Cardiac muscle cell (in vitro differentiated cells and primary cell): ENCODE results near the gene AQP9. TPM values are rescaled to one million over a fixed set of nuclear protein-coding genes. Genes with fewer than 3 reads are reported as not detected.

Experiments used
- DNase-seq, 2 donors: peaks; one replicate each; pipeline versions ENCODE4 v3.0.0 to v3.0.0-alpha.2; 2010 to 2017; ENCODE audit warnings: low read depth in 1 of 2, low spot score in 1 of 2
- H3K27ac ChIP-seq: fragments of 200-600 bp; sonication (generic); 2 replicates; pipeline ENCODE4 v1.5.1; 2016
- H3K27me3 ChIP-seq: fragments of 200-600 bp; sonication (generic); 2 replicates; pipeline ENCODE4 v1.6.0; 2016; ENCODE audit warnings: control low read depth
- H3K36me3 ChIP-seq: fragments of 200-600 bp; sonication (generic); 2 replicates; pipeline ENCODE4 v1.5.1; 2016; ENCODE audit warnings: control low read depth
- H3K4me1 ChIP-seq: fragments of 200-600 bp; sonication (generic); 2 replicates; pipeline ENCODE4 v1.8.1; 2017; ENCODE audit warnings: low read depth, mild to moderate bottlenecking, mixed run types
- H3K4me3 ChIP-seq: fragments of 200-600 bp; sonication (generic); 2 replicates; pipeline ENCODE4 v1.5.1; 2016; ENCODE audit warnings: mild to moderate bottlenecking
- H3K9me3 ChIP-seq: fragments of 200-600 bp; sonication (generic); 2 replicates; pipeline ENCODE4 v1.5.1; 2017; ENCODE audit warnings: low read depth, mild to moderate bottlenecking, control low read depth
- CTCF ChIP-seq: IDR thresholded peaks from 2 replicates; pipeline ENCODE4 v1.5.1; 2012; ENCODE audit warnings: low read depth, mild to moderate bottlenecking, low read length
- polyA plus RNA-seq: library from polyadenylated mRNA; unstranded; fragments of >200 nt; fragmentation: Nextera tagmentation; extraction: Ambion mirVana; gene quantifications from 2 replicates; pipeline ENCODE4 v1.2.1, GENCODE V29; 2016
- total RNA-seq: library from RNA; depleted of rRNA; stranded (reverse); fragments of >200 nt; gene quantifications from 2 replicates; pipeline ENCODE4 v1.2.3, GENCODE V29; 2016

Gene AQP9
- total and polyA plus RNA-seq, 2 experiments from 2014 or later: not detected

GRCh38 chr15:58227706-58228543 lies 89.7 kb downstream of the AQP9 start:
- peak overlapping the region; percentile 78 for H3K27ac ChIP-seq
- DNase-seq: peak; percentile 83 to 91
- no peak overlapping the region for H3K4me3 ChIP-seq
- no peaks in the 10 kb centered on the region for H3K9me3 ChIP-seq
- TF ChIP-seq CTCF: peak; percentile 79
- H3K4me1 ChIP-seq: peaks cover 21% of the 10 kb centered on the region
- no peaks in the 10 kb centered on the region for H3K27me3 ChIP-seq
- no peaks in the 10 kb centered on the region for H3K36me3 ChIP-seq

GRCh38 chr15:58228718-58229117 lies 90.5 kb downstream of the AQP9 start:
- Histone ChIP-seq H3K27ac (peak overlapping the region; percentile 78), H3K27me3 (no peaks in the 10 kb centered on the region), H3K9me3 (no peaks in the 10 kb centered on the region), H3K36me3 (no peaks in the 10 kb centered on the region), H3K4me1 (peaks cover 21% of the 10 kb centered on the region), H3K4me3 (no peak overlapping the region)
- peak; percentile 69 to 85 for DNase-seq
- no peak for TF ChIP-seq CTCF

GRCh38 chr15:58229297-58229768 lies 91.2 kb downstream of the AQP9 start:
- Histone ChIP-seq H3K9me3 (no peaks in the 10 kb centered on the region), H3K4me3 (no peak overlapping the region), H3K4me1 (peaks cover 21% of the 10 kb centered on the region), H3K36me3 (no peaks in the 10 kb centered on the region), H3K27me3 (no peaks in the 10 kb centered on the region), H3K27ac (peak overlapping the region; percentile 78)
- no peak for TF ChIP-seq CTCF
- peak; percentile 32 to 36 for DNase-seq

- no peaks in the 10 kb centered on the region for H3K36me3 ChIP-seq
- DNase-seq: no peak
- no peak for TF ChIP-seq CTCF
Observed at GRCh38 chr15:58232281-58233065, 94.3 kb downstream of the AQP9 start.

GRCh38 chr15:58233341-58233740 lies 95.2 kb downstream of the AQP9 start:
- no peak for TF ChIP-seq CTCF
- DNase-seq: no peak
- H3K4me1 ChIP-seq: peaks cover 17% of the 10 kb centered on the region

More at GRCh38 chr15:58232281-58233065, 94.3 kb downstream of the AQP9 start:
- Histone ChIP-seq H3K27me3 (no peaks in the 10 kb centered on the region), H3K4me3 (no peak overlapping the region), H3K9me3 (no peaks in the 10 kb centered on the region), H3K27ac (no peak overlapping the region), H3K4me1 (peaks cover 21% of the 10 kb centered on the region)

More at GRCh38 chr15:58233341-58233740, 95.2 kb downstream of the AQP9 start:
- no peaks in the 10 kb centered on the region for H3K27me3 ChIP-seq
- no peaks in the 10 kb centered on the region for H3K9me3 ChIP-seq
- no peaks in the 10 kb centered on the region for H3K36me3 ChIP-seq
- H3K4me3 ChIP-seq: no peak overlapping the region
- no peak overlapping the region for H3K27ac ChIP-seq

Other genes with a start within 250 kb of the AQP9 start
- 4.0 and 6.6 TPM in 2 replicates for gene ALDH1A2, start 72.7 kb upstream of the AQP9 start, total RNA-seq
- 3.5 TPM in 2 replicates for gene ALDH1A2, start 72.7 kb upstream of the AQP9 start, polyA plus RNA-seq